ENCODE measurements around the gene TAPT1. TPM values are rescaled to one million over a fixed set of nuclear protein-coding genes. Genes with fewer than 3 reads are reported as not detected.
A peak's percentile ranks its signal among the peaks of the same experiment; 100 is the strongest.
"Not testable (repeated sequence)": the region's sequence is repeated elsewhere in the genome, so short reads cannot be mapped to it uniquely, and the experiment has no call there.

The TAPT1 gene, protein sequence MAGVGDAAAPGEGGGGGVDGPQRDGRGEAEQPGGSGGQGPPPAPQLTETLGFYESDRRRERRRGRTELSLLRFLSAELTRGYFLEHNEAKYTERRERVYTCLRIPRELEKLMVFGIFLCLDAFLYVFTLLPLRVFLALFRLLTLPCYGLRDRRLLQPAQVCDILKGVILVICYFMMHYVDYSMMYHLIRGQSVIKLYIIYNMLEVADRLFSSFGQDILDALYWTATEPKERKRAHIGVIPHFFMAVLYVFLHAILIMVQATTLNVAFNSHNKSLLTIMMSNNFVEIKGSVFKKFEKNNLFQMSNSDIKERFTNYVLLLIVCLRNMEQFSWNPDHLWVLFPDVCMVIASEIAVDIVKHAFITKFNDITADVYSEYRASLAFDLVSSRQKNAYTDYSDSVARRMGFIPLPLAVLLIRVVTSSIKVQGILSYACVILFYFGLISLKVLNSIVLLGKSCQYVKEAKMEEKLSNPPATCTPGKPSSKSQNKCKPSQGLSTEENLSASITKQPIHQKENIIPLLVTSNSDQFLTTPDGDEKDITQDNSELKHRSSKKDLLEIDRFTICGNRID
- 10 to 100 TPM; 36.8 to 37.9 TPM for total RNA-seq

DNA sequence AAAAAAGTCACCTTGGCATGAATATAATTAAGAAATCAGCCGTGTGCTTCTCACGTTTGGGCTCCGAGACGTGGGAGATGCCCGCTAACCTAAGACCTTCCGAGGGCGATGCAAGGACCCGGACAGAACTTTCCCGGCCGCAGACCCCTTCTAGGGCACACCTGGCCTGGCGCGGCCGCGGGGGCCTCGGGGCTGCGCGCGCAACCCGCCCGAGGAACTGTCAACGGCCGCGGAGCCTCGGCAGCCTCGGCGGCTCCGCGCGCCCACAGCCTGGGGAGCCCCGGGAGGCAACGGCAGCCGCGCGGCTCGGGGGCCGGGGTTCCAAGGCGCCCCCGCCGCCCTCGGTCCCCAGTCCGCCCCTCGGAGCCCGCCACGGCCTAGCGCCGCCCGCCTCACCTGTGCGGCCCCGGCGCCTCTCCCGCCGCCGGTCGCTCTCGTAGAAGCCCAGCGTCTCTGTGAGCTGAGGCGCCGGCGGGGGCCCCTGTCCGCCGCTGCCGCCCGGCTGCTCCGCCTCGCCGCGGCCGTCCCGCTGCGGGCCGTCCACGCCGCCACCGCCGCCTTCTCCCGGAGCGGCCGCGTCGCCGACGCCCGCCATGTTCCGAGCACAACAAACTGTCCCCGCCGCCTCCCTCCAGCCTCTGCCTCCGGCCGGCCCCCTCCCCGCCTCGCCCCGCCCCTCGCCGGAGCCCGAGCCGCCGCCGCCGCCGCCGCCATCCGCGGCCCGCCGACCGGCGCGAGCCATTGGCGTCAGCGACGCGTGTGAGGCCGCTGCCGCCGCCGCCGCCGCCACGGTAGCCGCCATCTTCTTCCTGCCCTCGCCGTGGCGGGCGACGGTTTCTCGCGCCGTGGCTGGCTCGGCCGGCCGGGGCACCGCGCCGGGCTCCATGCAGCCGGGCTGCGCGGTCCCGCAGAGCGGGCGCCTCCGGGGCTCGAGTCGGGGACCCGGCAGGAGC lies at the start of gene TAPT1:
TAPT1 (minus strand) TSS at position 609 of the 953 bp plus-strand sequence; CDS start at position 595, 14 bp downstream.
- Mint-ChIP-seq H3K4me1 (ENCODE audit: low read depth in 2 of 2) (peaks cover 27 to 32% of the 10 kb centered on the region in 2 donors), H3K36me3 (no peaks in the 10 kb centered on the region), H3K27me3 (no peaks in the 10 kb centered on the region), H3K9me3 (no peaks in the 10 kb centered on the region), H3K4me3 (peak within 1 kb of the TSS; percentile 91), H3K27ac (peak within 1 kb of the TSS; percentile 91 to 93)
- DNase-seq (ENCODE audit: low spot score) (peak; percentile 83), ATAC-seq (peak; percentile 90 to 94)

DNA sequence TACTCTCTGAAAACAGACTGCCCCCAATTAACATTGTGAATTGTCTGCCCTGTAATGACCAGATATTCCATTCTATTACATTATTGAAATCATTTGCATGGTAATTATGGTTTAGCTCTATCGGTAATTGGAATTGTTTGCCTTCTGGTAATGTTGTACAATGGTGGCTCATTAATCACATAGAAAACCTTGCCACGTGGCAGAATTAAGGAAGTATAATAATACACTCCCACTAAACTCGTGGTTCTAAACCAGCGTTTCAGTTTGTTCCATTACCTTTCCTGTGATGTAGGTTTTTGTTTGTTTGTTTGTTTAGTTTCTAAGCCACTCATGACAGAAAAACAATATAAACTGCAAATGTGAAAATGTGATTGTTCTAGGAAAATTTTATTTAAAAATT lies 45.1 kb upstream of the TAPT1 start:
- no peak for DNase-seq (ENCODE audit: low spot score)
- H3K9me3 Mint-ChIP-seq = no peaks in the 10 kb centered on the region
- no peaks in the 10 kb centered on the region for H3K4me1 Mint-ChIP-seq (ENCODE audit: low read depth in 2 of 2)
- H3K27ac Mint-ChIP-seq = no peak overlapping the region
- H3K27me3 Mint-ChIP-seq = peaks cover 20 to 28% of the 10 kb centered on the region in 2 donors
- H3K36me3 Mint-ChIP-seq = peaks cover 5% of the 10 kb centered on the region
- no peak overlapping the region for H3K4me3 Mint-ChIP-seq
- ATAC-seq = no peak

DNA sequence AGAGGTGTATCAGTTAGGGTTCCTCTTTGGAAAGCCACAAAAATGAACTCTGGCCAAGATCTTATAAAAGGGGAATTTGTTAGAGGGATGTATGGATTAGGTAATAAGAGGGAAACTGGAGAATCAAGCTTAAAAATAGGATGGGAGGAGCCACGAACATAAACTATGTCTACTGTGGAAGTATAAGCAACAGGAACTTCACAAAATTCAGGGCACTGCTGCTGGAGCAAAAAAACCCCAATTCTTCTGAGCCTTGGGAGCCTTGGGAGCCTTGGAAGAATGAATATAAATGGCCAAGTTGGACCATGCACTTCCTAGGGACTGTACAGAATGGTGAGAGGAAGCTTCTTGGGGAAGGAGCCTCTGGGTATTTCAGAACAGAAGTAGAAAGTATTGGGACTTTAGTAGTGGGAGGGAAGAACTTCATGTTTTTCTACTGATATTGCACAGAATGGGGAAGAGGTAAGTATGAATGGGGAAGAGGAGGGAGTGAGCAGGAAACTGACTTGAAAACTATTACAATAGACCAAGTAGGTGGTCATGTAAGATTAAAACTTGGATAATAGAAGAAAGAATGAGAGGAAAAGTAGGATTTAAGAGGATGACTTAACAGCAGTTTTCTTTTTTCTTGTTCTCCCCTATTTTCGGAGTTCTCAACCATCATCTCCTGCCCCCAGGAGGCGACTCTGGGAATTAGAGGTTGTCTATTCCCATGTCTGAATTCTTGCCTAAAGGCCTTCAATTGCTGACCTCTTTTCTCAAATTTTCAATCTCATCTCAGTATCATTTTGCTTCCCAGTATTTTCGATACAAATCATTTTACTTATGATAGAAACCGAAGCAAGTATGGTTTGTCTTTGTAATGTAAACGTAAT lies 44.4 kb upstream of the TAPT1 start:
- no peak overlapping the region for H3K4me3 Mint-ChIP-seq
- no peak for DNase-seq (ENCODE audit: low spot score)
- H3K36me3 Mint-ChIP-seq = no peaks in the 10 kb centered on the region
- H3K27me3 Mint-ChIP-seq = peaks cover 17 to 21% of the 10 kb centered on the region in 2 donors
- no peak for ATAC-seq
- no peaks in the 10 kb centered on the region for H3K9me3 Mint-ChIP-seq
- H3K27ac Mint-ChIP-seq = no peak overlapping the region
- H3K4me1 Mint-ChIP-seq (ENCODE audit: low read depth in 2 of 2) = no peaks in the 10 kb centered on the region

DNA sequence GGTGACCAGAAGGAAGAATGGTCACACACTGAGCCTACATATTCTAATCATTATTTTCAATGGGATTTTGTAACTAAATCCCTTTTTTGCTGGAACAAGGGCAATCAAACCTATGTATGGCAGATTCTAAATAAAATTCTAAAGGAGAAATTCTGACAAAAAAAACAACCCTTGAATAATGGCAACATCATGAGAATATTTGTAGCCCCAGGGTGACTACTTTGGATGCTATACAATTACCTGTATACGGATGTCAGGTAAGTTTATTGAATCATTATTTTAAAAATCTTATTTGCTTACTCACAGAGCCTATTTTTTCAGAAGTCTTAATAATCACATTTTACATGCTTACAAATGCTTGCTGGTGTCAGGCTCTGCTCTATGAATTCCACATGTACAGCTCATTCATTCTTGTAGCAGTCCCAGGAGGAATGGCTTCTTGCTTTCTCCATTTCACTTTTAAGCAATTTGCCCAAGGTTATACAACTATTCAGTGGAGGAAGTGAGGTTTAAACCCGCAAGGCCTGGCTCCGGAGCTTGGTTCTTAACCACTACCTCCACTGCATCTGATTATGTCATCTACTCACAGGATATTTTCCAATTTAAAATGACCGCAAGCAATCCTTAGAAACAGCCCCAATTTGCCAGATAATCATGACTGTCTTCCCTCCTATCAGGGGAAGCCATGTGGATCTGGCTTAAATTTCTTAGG lies 43.6 kb upstream of the TAPT1 start:
- not testable (repeated sequence) for H3K4me3 Mint-ChIP-seq; ATAC-seq; H3K9me3 Mint-ChIP-seq; H3K27ac Mint-ChIP-seq; DNase-seq (ENCODE audit: low spot score); H3K4me1 Mint-ChIP-seq (ENCODE audit: low read depth in 2 of 2); H3K36me3 Mint-ChIP-seq
- H3K27me3 Mint-ChIP-seq = peaks cover 14% of the 10 kb centered on the region in 2 donors

DNA sequence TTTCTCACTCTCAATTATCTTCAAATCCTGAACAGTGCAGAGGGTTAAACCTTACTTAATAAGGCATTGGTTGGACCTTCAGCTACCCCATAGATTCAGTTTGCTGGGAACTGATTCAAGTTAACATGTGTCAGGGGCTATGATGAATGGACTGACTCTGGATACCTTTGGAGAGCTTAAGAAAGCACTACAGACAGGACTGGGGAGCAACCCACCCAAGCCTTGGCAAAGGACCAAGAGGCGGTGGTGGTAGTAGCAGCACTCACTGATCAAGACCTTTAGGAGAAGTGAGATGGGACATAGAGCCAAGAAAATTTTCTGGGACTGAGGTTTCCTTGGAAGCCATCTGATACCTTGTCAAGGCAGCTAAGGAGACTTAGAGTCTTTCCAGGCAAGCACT lies 43.0 kb upstream of the TAPT1 start:
- no peaks in the 10 kb centered on the region for H3K4me1 Mint-ChIP-seq (ENCODE audit: low read depth in 2 of 2)
- H3K27ac Mint-ChIP-seq = no peak overlapping the region
- H3K4me3 Mint-ChIP-seq = no peak overlapping the region
- DNase-seq (ENCODE audit: low spot score) (no peak), ATAC-seq (no peak)
- no peaks in the 10 kb centered on the region for H3K36me3 Mint-ChIP-seq
- no peaks in the 10 kb centered on the region for H3K9me3 Mint-ChIP-seq
- peaks cover 14% of the 10 kb centered on the region in 2 donors for H3K27me3 Mint-ChIP-seq

DNA sequence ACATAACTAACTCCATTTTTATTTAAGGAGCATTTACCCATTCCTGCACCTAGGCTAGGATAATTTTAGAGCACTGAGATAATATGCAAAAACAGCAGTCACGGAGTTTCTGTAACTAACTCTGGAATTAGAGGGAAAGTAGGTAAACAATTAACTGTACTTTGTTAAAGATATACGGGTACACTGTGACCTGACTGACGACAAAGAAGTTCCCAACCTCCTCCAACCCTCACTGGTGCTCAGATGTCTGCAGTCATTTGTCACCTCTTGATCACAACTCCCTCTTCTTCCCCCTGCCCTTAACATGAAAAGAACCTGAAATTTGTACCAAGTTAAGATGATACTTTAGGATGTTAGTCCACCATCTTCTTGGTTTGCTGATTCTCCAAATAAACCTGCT lies 42.0 kb upstream of the TAPT1 start:
- Mint-ChIP-seq H3K27me3 (peaks cover 14% of the 10 kb centered on the region in 2 donors), H3K9me3 (no peaks in the 10 kb centered on the region), H3K4me3 (no peak overlapping the region), H3K36me3 (no peaks in the 10 kb centered on the region), H3K27ac (no peak overlapping the region), H3K4me1 (ENCODE audit: low read depth in 2 of 2) (no peaks in the 10 kb centered on the region)
- DNase-seq (ENCODE audit: low spot score) (no peak), ATAC-seq (peak in 1 of 2 donors; percentile 20)

DNA sequence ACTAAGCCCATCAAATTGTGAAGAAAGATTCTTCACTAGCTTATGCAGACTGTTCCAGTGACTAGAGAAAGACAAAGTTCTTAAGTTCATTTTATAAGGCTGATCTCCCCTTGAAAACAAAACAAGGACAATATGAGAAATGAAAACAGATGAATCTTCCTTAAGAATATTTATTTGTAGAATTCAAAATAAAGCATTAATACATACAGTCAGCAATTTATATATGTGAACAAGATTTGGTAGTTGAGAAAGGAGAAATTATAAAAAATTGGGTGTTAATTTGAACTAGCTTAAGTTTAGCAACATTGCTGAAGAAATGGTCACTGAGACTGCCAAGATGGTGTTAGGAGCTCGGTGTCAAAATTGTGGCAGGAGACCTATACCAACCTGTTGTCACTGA lies 41.4 kb upstream of the TAPT1 start:
- no peak overlapping the region for H3K4me3 Mint-ChIP-seq
- H3K27ac Mint-ChIP-seq = no peak overlapping the region
- peaks cover 12% of the 10 kb centered on the region in 2 donors for H3K27me3 Mint-ChIP-seq
- H3K36me3 Mint-ChIP-seq = no peaks in the 10 kb centered on the region
- H3K9me3 Mint-ChIP-seq = no peaks in the 10 kb centered on the region
- ATAC-seq (no peak), DNase-seq (ENCODE audit: low spot score) (no peak)
- H3K4me1 Mint-ChIP-seq (ENCODE audit: low read depth in 2 of 2) = no peaks in the 10 kb centered on the region

DNA sequence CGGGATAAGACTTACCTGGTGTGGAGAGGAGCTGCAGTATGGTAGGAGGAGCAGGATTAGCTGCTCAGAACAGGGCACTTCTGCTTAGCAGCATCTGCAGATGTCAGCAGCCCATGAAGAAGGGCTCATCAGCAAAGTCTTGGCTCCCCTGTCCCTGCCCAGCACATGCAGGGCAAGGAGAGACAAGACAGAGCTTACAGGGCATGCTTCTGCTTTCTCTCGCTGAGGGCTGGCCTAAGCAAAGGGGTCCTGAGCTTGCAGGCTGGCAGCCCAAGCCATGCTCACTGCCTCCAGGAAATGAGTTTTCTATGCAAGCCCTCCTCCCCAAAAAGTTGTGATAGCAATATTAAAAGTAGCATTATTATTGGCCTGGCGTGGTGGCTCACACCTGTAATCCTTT lies 39.5 kb upstream of the TAPT1 start:
- H3K4me3 Mint-ChIP-seq = no peak overlapping the region
- no peak for DNase-seq (ENCODE audit: low spot score)
- peaks cover 6 to 9% of the 10 kb centered on the region in 2 donors for H3K27me3 Mint-ChIP-seq
- no peaks in the 10 kb centered on the region for H3K9me3 Mint-ChIP-seq
- H3K4me1 Mint-ChIP-seq (ENCODE audit: low read depth in 2 of 2) = peaks cover 0 to 6% of the 10 kb centered on the region in 2 donors
- no peaks in the 10 kb centered on the region for H3K36me3 Mint-ChIP-seq
- no peak for ATAC-seq
- no peak overlapping the region for H3K27ac Mint-ChIP-seq

DNA sequence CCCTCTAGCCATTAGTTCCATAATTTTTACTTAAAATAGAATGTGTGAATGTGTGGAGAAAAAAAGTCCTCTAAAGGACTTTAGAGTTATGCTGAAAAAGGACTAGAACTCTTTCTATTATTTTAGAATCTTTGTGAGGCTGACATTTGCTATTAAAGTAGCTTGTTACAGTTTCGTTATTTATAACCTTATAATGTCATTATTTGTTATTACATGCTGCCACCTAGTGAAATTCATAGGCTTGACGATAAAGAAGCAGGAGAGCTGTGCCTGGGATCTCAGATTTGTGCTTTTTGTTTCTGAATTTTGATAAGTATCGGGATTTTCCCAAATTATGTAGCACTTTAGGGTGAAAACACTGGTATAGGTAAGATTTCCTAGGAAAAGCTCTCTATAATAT lies 38.5 kb upstream of the TAPT1 start:
- no peak overlapping the region for H3K4me3 Mint-ChIP-seq
- DNase-seq (ENCODE audit: low spot score) = no peak
- peaks cover 4 to 16% of the 10 kb centered on the region in 2 donors for H3K4me1 Mint-ChIP-seq (ENCODE audit: low read depth in 2 of 2)

DNA sequence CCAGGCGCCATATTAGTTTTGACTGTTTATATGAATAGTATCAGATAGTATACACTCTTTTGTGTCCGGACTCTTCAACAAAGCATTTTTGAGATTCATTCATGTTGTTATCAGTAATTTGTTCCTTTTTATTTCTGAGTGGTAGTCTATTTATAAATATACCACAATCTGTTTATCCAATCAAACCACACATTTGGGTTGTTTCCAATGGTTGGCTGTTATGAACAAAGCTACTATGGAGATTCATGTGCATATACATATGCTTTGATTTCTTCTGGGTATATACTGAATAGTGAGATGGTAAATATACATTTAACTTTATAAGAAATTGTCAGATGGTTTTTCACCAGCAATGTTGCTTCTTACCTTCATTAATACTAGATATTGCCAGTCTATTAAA lies 36.8 kb upstream of the TAPT1 start:
- no peak overlapping the region for H3K27ac Mint-ChIP-seq
- peaks cover 9 to 22% of the 10 kb centered on the region in 2 donors for H3K4me1 Mint-ChIP-seq (ENCODE audit: low read depth in 2 of 2)
- H3K9me3 Mint-ChIP-seq = no peaks in the 10 kb centered on the region
- H3K36me3 Mint-ChIP-seq = no peaks in the 10 kb centered on the region
- ATAC-seq (no peak), DNase-seq (ENCODE audit: low spot score) (no peak)
- no peak overlapping the region for H3K4me3 Mint-ChIP-seq
- no peaks in the 10 kb centered on the region for H3K27me3 Mint-ChIP-seq

More for the DNA sequence above, 38.5 kb upstream of the TAPT1 start:
- Mint-ChIP-seq H3K36me3 (no peaks in the 10 kb centered on the region), H3K27me3 (peaks cover 0 to 3% of the 10 kb centered on the region in 2 donors), H3K27ac (no peak overlapping the region), H3K9me3 (no peaks in the 10 kb centered on the region)
- peak; percentile 54 to 77 for ATAC-seq

DNA sequence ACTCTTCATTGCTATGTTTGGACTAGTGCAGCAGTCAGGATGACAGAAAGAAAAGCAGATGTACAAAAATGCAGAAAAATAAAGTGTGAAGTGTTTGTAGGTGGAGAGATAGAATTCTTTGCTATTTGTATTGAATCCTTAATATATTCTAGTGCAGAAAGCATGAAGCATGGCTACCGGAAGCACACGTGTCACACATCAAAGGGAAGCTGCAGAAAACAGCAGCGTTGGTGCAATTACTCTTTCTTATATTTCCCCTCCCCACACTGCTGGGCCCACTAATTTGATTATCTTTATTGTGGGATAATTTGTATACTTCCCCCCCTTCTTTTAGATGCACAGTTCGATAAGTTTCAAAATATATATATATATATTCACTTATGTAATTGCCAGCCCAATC lies 35.9 kb upstream of the TAPT1 start:
- Mint-ChIP-seq H3K9me3 (no peaks in the 10 kb centered on the region), H3K4me1 (ENCODE audit: low read depth in 2 of 2) (peaks cover 9 to 22% of the 10 kb centered on the region in 2 donors), H3K27me3 (no peaks in the 10 kb centered on the region), H3K27ac (no peak overlapping the region), H3K36me3 (no peaks in the 10 kb centered on the region), H3K4me3 (no peak overlapping the region)
- DNase-seq (ENCODE audit: low spot score) (no peak), ATAC-seq (no peak)

DNA sequence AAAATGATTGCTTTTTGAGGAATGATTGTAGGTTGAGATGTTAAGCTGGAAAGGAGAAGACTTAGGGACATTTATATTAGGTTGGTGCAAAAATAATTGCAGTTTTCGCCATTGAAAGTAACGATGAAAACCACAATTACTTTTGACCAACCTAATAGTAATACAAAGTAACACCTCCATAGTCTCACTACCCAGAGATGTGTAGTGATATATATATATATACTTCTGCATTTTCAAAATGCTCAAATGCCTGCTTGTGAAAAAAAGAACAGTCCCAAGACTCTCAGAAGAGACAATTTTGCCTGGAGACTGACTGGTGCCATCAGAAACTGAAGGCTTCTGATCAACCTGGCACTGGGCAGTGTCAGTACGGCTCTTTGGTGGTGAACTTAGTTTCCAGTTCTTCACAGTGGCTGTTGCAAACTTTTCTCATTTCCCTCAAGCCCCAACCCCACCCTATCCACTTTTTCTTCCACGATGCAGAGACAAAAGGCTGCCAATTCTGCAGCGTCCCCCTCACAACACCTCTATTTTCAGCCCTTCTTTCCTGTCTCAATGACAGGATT lies 35.1 kb upstream of the TAPT1 start:
- H3K27me3 Mint-ChIP-seq = no peaks in the 10 kb centered on the region
- no peak overlapping the region for H3K4me3 Mint-ChIP-seq
- peaks cover 9 to 22% of the 10 kb centered on the region in 2 donors for H3K4me1 Mint-ChIP-seq (ENCODE audit: low read depth in 2 of 2)
- DNase-seq (ENCODE audit: low spot score) = no peak
- no peaks in the 10 kb centered on the region for H3K9me3 Mint-ChIP-seq
- no peak overlapping the region for H3K27ac Mint-ChIP-seq
- H3K36me3 Mint-ChIP-seq = no peaks in the 10 kb centered on the region
- ATAC-seq = no peak
